H9 (cell line): ENCODE data around the gene MUS81. TPM values are rescaled to one million over a fixed set of nuclear protein-coding genes. Genes with fewer than 3 reads are reported as not detected.

Experiments
- DNase-seq: peaks from one replicate; pipeline ENCODE4 v3.0.0-alpha.2; 2017
- H2AFZ ChIP-seq: one replicate; pipeline ENCODE4 v1.6.1; 2013; ENCODE audit warnings: mild to moderate bottlenecking, low read length, control low read depth, moderate library complexity
- H2AK5ac ChIP-seq: 2 replicates; pipeline ENCODE4 v1.6.1; 2013; ENCODE audit warnings: low read length, control low read depth, mixed read lengths; ENCODE audit not compliant: insufficient read length
- H2BK120ac ChIP-seq: one replicate; pipeline ENCODE4 v1.6.1; 2013; ENCODE audit warnings: low read depth, mild to moderate bottlenecking, low read length, control low read depth, inconsistent platforms; ENCODE audit not compliant: poor library complexity, severe bottlenecking
- H2BK12ac ChIP-seq: 2 replicates; pipeline ENCODE4 v1.6.1; 2013; ENCODE audit warnings: low read length, control low read depth, mixed read lengths, low read depth; ENCODE audit not compliant: insufficient read length
- H2BK15ac ChIP-seq: 2 replicates; pipeline ENCODE4 v1.6.1; 2013; ENCODE audit warnings: low read depth, low read length, control low read depth
- H2BK20ac ChIP-seq: one replicate; pipeline ENCODE4 v1.6.1; 2013; ENCODE audit warnings: low read depth, mild to moderate bottlenecking, low read length, control low read depth, inconsistent platforms; ENCODE audit not compliant: poor library complexity, severe bottlenecking
- H2BK5ac ChIP-seq: 2 replicates; pipeline ENCODE4 v1.6.1; 2013; ENCODE audit warnings: low read length, control low read depth, mixed read lengths; ENCODE audit not compliant: insufficient read length
- H3K14ac ChIP-seq: 2 replicates; pipeline ENCODE4 v1.6.1; 2013; ENCODE audit warnings: low read length, control low read depth; ENCODE audit not compliant: insufficient read depth
- H3K18ac ChIP-seq: 2 replicates; pipeline ENCODE4 v1.6.1; 2013; ENCODE audit warnings: low read depth, mild to moderate bottlenecking, mixed read lengths, low read length, control low read depth; ENCODE audit not compliant: insufficient read length
- H3K23ac ChIP-seq: 2 replicates; pipeline ENCODE4 v1.6.1; 2013; ENCODE audit warnings: low read length, control low read depth, mixed read lengths, low read depth; ENCODE audit not compliant: insufficient read length
- H3K23me2 ChIP-seq: 2 replicates; pipeline ENCODE4 v1.6.1; 2013; ENCODE audit warnings: low read depth, mild to moderate bottlenecking, mixed read lengths, low read length, control low read depth; ENCODE audit not compliant: insufficient read length, poor library complexity, severe bottlenecking
- H3K27ac ChIP-seq: 2 replicates; pipeline ENCODE4 v1.5.1; 2013; ENCODE audit warnings: low read length, control low read depth, mixed read lengths, low read depth; ENCODE audit not compliant: insufficient read length
- H3K27me3 ChIP-seq: 2 replicates; pipeline ENCODE4 v1.6.1; 2013; ENCODE audit warnings: low read length, control low read depth, inconsistent platforms; ENCODE audit not compliant: insufficient read depth
- H3K4ac ChIP-seq: 2 replicates; pipeline ENCODE4 v1.6.1; 2013; ENCODE audit warnings: low read depth, mild to moderate bottlenecking, control low read depth, inconsistent platforms, low read length, moderate library complexity
- H3K4me1 ChIP-seq: 2 replicates; pipeline ENCODE4 v1.6.1; 2013; ENCODE audit warnings: low read length, control low read depth, inconsistent platforms; ENCODE audit not compliant: insufficient read depth
- H3K4me2 ChIP-seq: 2 replicates; pipeline ENCODE4 v1.6.1; 2013; ENCODE audit warnings: low read length, control low read depth, mixed read lengths; ENCODE audit not compliant: insufficient read length, insufficient read depth
- H3K56ac ChIP-seq: 2 replicates; pipeline ENCODE4 v1.6.1; 2013; ENCODE audit warnings: low read depth, mild to moderate bottlenecking, mixed read lengths, low read length, control low read depth; ENCODE audit not compliant: insufficient read length
- H3K79me1 ChIP-seq: 2 replicates; pipeline ENCODE4 v1.6.1; 2013; ENCODE audit warnings: low read depth, mild to moderate bottlenecking, moderate library complexity, low read length, control low read depth, inconsistent platforms; ENCODE audit not compliant: insufficient read depth, poor library complexity, severe bottlenecking
- H3K79me2 ChIP-seq: 2 replicates; pipeline ENCODE4 v1.6.1; 2013; ENCODE audit warnings: low read length, control low read depth, inconsistent platforms; ENCODE audit not compliant: insufficient read depth
- H3K9ac ChIP-seq: 2 replicates; pipeline ENCODE4 v1.6.1; 2013; ENCODE audit warnings: low read length, control low read depth, mixed read lengths; ENCODE audit not compliant: insufficient read length; ENCODE audit errors: extremely low read depth
- H3K9me3 ChIP-seq: one replicate; pipeline ENCODE4 v1.6.1; 2013; ENCODE audit warnings: low read depth, low read length, inconsistent platforms; ENCODE audit not compliant: control insufficient read depth
- H3T11ph ChIP-seq: one replicate; pipeline ENCODE4 v1.6.1; 2013; ENCODE audit warnings: mild to moderate bottlenecking, low read length, control low read depth, inconsistent platforms
- H4K20me1 ChIP-seq: one replicate; pipeline ENCODE4 v1.6.1; 2013; ENCODE audit not compliant: control insufficient read depth, insufficient read length, insufficient read depth
- H4K5ac ChIP-seq: 2 replicates; pipeline ENCODE4 v1.6.1; 2013; ENCODE audit warnings: low read depth, mild to moderate bottlenecking, mixed read lengths, low read length, control low read depth; ENCODE audit not compliant: insufficient read length
- H4K8ac ChIP-seq: replicated peaks from 2 replicates; pipeline ENCODE4 v1.6.1; 2013; ENCODE audit warnings: low read length, control low read depth, mixed read lengths, low read depth; ENCODE audit not compliant: insufficient read length
- H4K91ac ChIP-seq: 2 replicates; pipeline ENCODE4 v1.6.1; 2013; ENCODE audit warnings: low read depth, mild to moderate bottlenecking, moderate library complexity, mixed read lengths, low read length, control low read depth; ENCODE audit not compliant: insufficient read length
- H3K27ac Mint-ChIP-seq, 3 experiments: 2 replicates in 2 of 3; 3 replicates in 1 of 3; pipeline ENCODE4 v1.8.0; 2020 to 2021; ENCODE audit warnings: mixed read lengths in 3 of 3, mild to moderate bottlenecking in 1 of 3, moderate library complexity in 1 of 3
- H3K27me3 Mint-ChIP-seq: 2 replicates; pipeline ENCODE4 v1.8.0; 2021; ENCODE audit warnings: low read depth, mild to moderate bottlenecking, moderate library complexity, mixed read lengths
- H3K36me3 Mint-ChIP-seq, 3 experiments: 2 replicates in 2 of 3; 3 replicates in 1 of 3; pipeline ENCODE4 v1.8.0; 2020 to 2021; ENCODE audit warnings: low read depth in 3 of 3, mixed read lengths in 3 of 3; ENCODE audit not compliant: insufficient read depth in 1 of 3
- H3K4me1 Mint-ChIP-seq, 2 experiments: 2 replicates each; pipeline ENCODE4 v1.8.0; 2020; ENCODE audit warnings: mixed read lengths in 2 of 2
- H3K4me3 Mint-ChIP-seq, 2 experiments: 2 replicates in 1 of 2; 3 replicates in 1 of 2; pipeline ENCODE4 v1.8.0; 2020 to 2021; ENCODE audit warnings: mild to moderate bottlenecking in 2 of 2, mixed read lengths in 2 of 2, moderate library complexity in 1 of 2
- H3K9me3 Mint-ChIP-seq, 2 experiments: 2 replicates in 1 of 2; 3 replicates in 1 of 2; pipeline ENCODE4 v1.8.0; 2020; ENCODE audit warnings: mild to moderate bottlenecking in 2 of 2, mixed read lengths in 2 of 2, moderate library complexity in 1 of 2
- CTCF ChIP-seq: fragments of 200-600 bp; sonication (generic); conservative IDR thresholded peaks from 3 replicates; pipeline ENCODE4 v1.8.0; 2021; ENCODE audit warnings: antibody characterized with exemption, mild to moderate bottlenecking
- WGBS: extraction: QIAGEN DNeasy Blood & Tissue Kit; methylation state at CpG from one replicate; pipeline ENCODE4 v1.1.7; 2013; ENCODE audit warnings: missing lambda C conversion rate, low lambda C conversion rate, mixed read lengths; ENCODE audit not compliant: insufficient read length; ENCODE audit errors: extremely low coverage; 5-methylcytosine and 5-hydroxymethylcytosine counted together
- total RNA-seq: library from RNA; stranded (reverse); gene quantifications from 2 replicates; pipeline ENCODE4 v1.2.1, GENCODE V29; 2021

MUS81 gene
- total RNA-seq, 1 experiment from 2014 or later = 49.2 TPM

GRCh38 chr11:65867284-65868071 lies 7.2 kb downstream of the MUS81 start:
- Histone ChIP-seq H3K18ac (no peak overlapping the region), H3K27ac (no peak overlapping the region), H3K79me1 (no peaks in the 10 kb centered on the region), H4K20me1 (no peaks in the 10 kb centered on the region), H2BK5ac (no peak overlapping the region), H3K9me3 (no peaks in the 10 kb centered on the region), H3K27me3 (no peaks in the 10 kb centered on the region; the same call in 1 of the 2 replicates), H3K4me2 (peak overlapping the region; percentile 67), H2BK15ac (no peak overlapping the region), H3K56ac (no peak overlapping the region), H2BK20ac (no peak overlapping the region), H3K9ac (no peak overlapping the region), H3K4ac (no peak overlapping the region), H3K4me1 (no peaks in the 10 kb centered on the region), H3K23me2 (no peaks in the 10 kb centered on the region), H2AK5ac (no peak overlapping the region), H3T11ph (no peak overlapping the region), H2AFZ (no peak overlapping the region), H2BK12ac (no peak overlapping the region), H4K5ac (no peak overlapping the region), H4K8ac (no peak overlapping the region), H2BK120ac (no peak overlapping the region), H3K79me2 (no peaks in the 10 kb centered on the region), H4K91ac (no peak overlapping the region), H3K23ac (no peak overlapping the region), H3K14ac (no peak overlapping the region)
- no peak for TF ChIP-seq CTCF
- H3K9me3 Mint-ChIP-seq = no peaks in the 10 kb centered on the region
- peaks cover 7% of the 10 kb centered on the region for H3K27me3 Mint-ChIP-seq
- H3K4me1 Mint-ChIP-seq = peaks cover 13 to 14% of the 10 kb centered on the region in 2 experiments
- peak overlapping the region; percentile 77 to 90 for H3K4me3 Mint-ChIP-seq
- H3K27ac Mint-ChIP-seq = peak overlapping the region in 2 of 3 experiments; percentile 54 to 89; a peak in 3 of 7 replicates
- peak; percentile 66 for DNase-seq
- WGBS = no CpG with 5 or more reads among the region's 29 CpGs
- H3K36me3 Mint-ChIP-seq = peaks cover 18 to 33% (median 32%) of the 10 kb centered on the region in 3 experiments; a peak in 6 of 7 replicates
